MCF 10A (cell line): Measurements from ENCODE around the gene NTN1. TPM values are rescaled to one million over a fixed set of nuclear protein-coding genes. Genes with fewer than 3 reads are reported as not detected.

Source experiments
- BruUV-seq: library from RNA; stranded (reverse); fragments of 400-500 nt; replicated peaks from 2 replicates; lab custom pipeline; 2021; lab: Mats Ljungman, UMichigan
- CTCF ChIA-PET: fragments of 300-600 bp; sonication (Branson Sonifier 250); formaldehyde crosslinking; extraction: SDS; loops from one replicate; lab custom pipeline; 2021; ENCODE audit warnings: antibody characterized with exemption, inconsistent platforms; lab: Yijun Ruan, JAX
- POLR2A ChIA-PET: fragments of 300-600, 350-650 bp; sonication (Branson Sonifier 250); formaldehyde crosslinking; extraction: SDS; loops from one replicate; lab custom pipeline; 2020; ENCODE audit warnings: antibody characterized with exemption, inconsistent platforms; lab: Yijun Ruan, JAX
- DNase-seq: peaks from one replicate; pipeline ENCODE4 v3.0.0-alpha.2; 2018; ENCODE audit not compliant: unreplicated experiment
- H3K27ac Mint-ChIP-seq: one replicate; pipeline ENCODE4 v1.8.0; 2022; ENCODE audit warnings: mild to moderate bottlenecking, low read depth, mixed read lengths; ENCODE audit not compliant: unreplicated experiment
- H3K27me3 Mint-ChIP-seq: one replicate; pipeline ENCODE4 v1.8.0; 2022; ENCODE audit warnings: mixed read lengths; ENCODE audit not compliant: insufficient read depth, unreplicated experiment
- H3K36me3 Mint-ChIP-seq: one replicate; pipeline ENCODE4 v1.8.0; 2022; ENCODE audit warnings: mild to moderate bottlenecking, moderate library complexity, mixed read lengths; ENCODE audit not compliant: insufficient read depth, unreplicated experiment
- H3K4me1 Mint-ChIP-seq: one replicate; pipeline ENCODE4 v1.8.0; 2022; ENCODE audit warnings: mixed read lengths; ENCODE audit not compliant: insufficient read depth, unreplicated experiment
- H3K4me3 Mint-ChIP-seq: one replicate; pipeline ENCODE4 v1.8.0; 2022; ENCODE audit warnings: mild to moderate bottlenecking, moderate library complexity, mixed read lengths; ENCODE audit not compliant: unreplicated experiment
- H3K9me3 Mint-ChIP-seq: one replicate; pipeline ENCODE4 v1.8.0; 2022; ENCODE audit warnings: mixed read lengths; ENCODE audit not compliant: unreplicated experiment
- intact Hi-C: fragments of 100-400 bp; cut with micrococcal nuclease; formaldehyde crosslinking; loops from 2 replicates; pipeline ENCODE4 v1.14.1; 2022
- total RNA-seq: library from RNA; stranded (reverse); gene quantifications from 2 replicates; pipeline ENCODE4 v1.2.3, GENCODE V29; 2022
- TF ChIP-seq, protein P1 (sequence below): fragments of 200-600 bp; IDR thresholded peaks from one replicate; pipeline ENCODE4 v1.8.0; 2022; ENCODE audit warnings: antibody characterized with exemption, mild to moderate bottlenecking; ENCODE audit not compliant: unreplicated experiment

NTN1 gene
- total RNA-seq, 1 experiment from 2014 or later: 0.23 TPM

DNA sequence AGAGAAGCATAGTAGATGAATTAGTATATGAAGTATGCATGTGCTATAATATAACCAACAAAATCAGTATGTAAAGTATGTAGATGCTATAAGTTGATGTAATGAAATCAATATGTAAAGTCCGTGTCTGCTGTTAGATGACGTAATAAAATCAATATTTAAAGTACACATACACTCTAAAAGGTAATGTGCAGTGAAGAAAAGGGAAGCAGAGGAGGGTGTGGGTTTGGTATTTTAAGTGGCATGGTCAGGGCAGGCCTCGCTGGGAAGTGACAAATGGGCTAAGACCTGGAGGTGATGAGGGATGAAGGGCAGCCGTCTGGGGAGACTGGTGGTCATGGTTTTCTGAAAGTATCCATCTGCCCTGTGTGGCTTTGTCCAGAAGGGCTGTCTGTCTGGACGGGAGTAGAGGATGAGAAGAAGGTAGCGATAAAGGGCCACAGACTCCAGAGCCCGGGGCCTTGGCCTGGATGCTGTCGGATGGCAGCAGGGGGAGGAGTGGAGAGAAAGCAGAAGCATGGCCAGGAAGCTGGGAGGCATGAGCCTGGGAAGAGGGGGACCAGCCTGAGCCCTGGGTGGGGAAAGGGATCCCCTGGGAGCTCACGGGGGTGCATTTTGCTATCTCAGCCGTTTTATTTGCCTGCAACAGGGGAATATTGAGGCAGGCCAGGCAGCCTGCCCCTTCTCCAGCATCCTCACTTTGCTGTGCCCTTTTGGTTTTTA lies 121.6 kb downstream of the NTN1 start:
- no peaks in the 10 kb centered on the region for H3K36me3 Mint-ChIP-seq
- BruUV-seq: no TSS peak
- no peaks in the 10 kb centered on the region for H3K27me3 Mint-ChIP-seq
- no peak for DNase-seq
- H3K27ac Mint-ChIP-seq: no peak overlapping the region
- TF ChIP-seq, protein P1, sequence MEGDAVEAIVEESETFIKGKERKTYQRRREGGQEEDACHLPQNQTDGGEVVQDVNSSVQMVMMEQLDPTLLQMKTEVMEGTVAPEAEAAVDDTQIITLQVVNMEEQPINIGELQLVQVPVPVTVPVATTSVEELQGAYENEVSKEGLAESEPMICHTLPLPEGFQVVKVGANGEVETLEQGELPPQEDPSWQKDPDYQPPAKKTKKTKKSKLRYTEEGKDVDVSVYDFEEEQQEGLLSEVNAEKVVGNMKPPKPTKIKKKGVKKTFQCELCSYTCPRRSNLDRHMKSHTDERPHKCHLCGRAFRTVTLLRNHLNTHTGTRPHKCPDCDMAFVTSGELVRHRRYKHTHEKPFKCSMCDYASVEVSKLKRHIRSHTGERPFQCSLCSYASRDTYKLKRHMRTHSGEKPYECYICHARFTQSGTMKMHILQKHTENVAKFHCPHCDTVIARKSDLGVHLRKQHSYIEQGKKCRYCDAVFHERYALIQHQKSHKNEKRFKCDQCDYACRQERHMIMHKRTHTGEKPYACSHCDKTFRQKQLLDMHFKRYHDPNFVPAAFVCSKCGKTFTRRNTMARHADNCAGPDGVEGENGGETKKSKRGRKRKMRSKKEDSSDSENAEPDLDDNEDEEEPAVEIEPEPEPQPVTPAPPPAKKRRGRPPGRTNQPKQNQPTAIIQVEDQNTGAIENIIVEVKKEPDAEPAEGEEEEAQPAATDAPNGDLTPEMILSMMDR: no peak
- H3K4me3 Mint-ChIP-seq: no peak overlapping the region
- no peaks in the 10 kb centered on the region for H3K4me1 Mint-ChIP-seq
- ChIA-PET POLR2A (no interaction called here), CTCF (interaction anchor here (0.6 kb wide), 2 partner anchors 59 to 145 kb away, joined by 3 to 5 read pairs; no protein-coding TSS in a partner anchor)
- H3K9me3 Mint-ChIP-seq: peaks cover 6% of the 10 kb centered on the region
- intact Hi-C loops: no loop called here

- DNase-seq: no peak
- peaks cover 6% of the 10 kb centered on the region for H3K9me3 Mint-ChIP-seq
- no peaks in the 10 kb centered on the region for H3K36me3 Mint-ChIP-seq
- TF ChIP-seq, protein P1: no peak
- no peak overlapping the region for H3K4me3 Mint-ChIP-seq
- H3K4me1 Mint-ChIP-seq: no peaks in the 10 kb centered on the region
- intact Hi-C loops: no loop called here
- no peak overlapping the region for H3K27ac Mint-ChIP-seq
- POLR2A ChIA-PET: no interaction called here
- CTCF ChIA-PET: interaction anchor here (0.6 kb wide), 1 partner anchor 427 kb away, joined by 3 read pairs; no protein-coding TSS in a partner anchor
- no peaks in the 10 kb centered on the region for H3K27me3 Mint-ChIP-seq
- no TSS peak for BruUV-seq
Measured at GRCh38 chr17:9144502-9145249, 123.4 kb downstream of the NTN1 start.

GRCh38 chr17:9146064-9146463 lies 124.8 kb downstream of the NTN1 start:
- CTCF ChIA-PET: interaction anchor here (0.6 kb wide), 1 partner anchor 152 kb away, joined by 3 read pairs; no protein-coding TSS in a partner anchor

More at GRCh38 chr17:9146064-9146463, 124.8 kb downstream of the NTN1 start:
- no peaks in the 10 kb centered on the region for H3K36me3 Mint-ChIP-seq
- H3K4me3 Mint-ChIP-seq: no peak overlapping the region
- DNase-seq: no peak
- peaks cover 6% of the 10 kb centered on the region for H3K9me3 Mint-ChIP-seq
- no peak overlapping the region for H3K27ac Mint-ChIP-seq
- BruUV-seq: no TSS peak
- POLR2A ChIA-PET: no interaction called here
- intact Hi-C loops: no loop called here
- H3K27me3 Mint-ChIP-seq: no peaks in the 10 kb centered on the region
- no peaks in the 10 kb centered on the region for H3K4me1 Mint-ChIP-seq
- TF ChIP-seq, protein P1: no peak
